SK-N-SH (cell line): Measurements from ENCODE around the gene EIF5A.

Experiments used
- CTCF ChIP-seq: fragments of 200-600 bp; sonication (generic); IDR thresholded peaks from 2 replicates; pipeline ENCODE4 v1.6.1; 2017; ENCODE audit warnings: antibody characterized with exemption, mild to moderate bottlenecking, moderate library complexity
- EP300 ChIP-seq, 2 experiments: IDR thresholded peaks; 2 replicates each; pipeline versions ENCODE4 v1.4.0 to v1.6.1; 2012; ENCODE audit warnings: borderline replicate concordance in 1 of 2, low read depth in 1 of 2, low read length in 1 of 2
- EZH2phosphoT487 ChIP-seq: fragments of 200-600 bp; sonication (generic); IDR thresholded peaks from 2 replicates; pipeline ENCODE4 v1.6.1; 2017; ENCODE audit warnings: low read depth, mixed run types, mild to moderate bottlenecking, antibody characterized with exemption, moderate library complexity, borderline replicate concordance
- MEF2A ChIP-seq: IDR thresholded peaks from 2 replicates; pipeline ENCODE4 v1.4.0; 2012; ENCODE audit warnings: low read depth, borderline replicate concordance
- NRF1 ChIP-seq: IDR thresholded peaks from 2 replicates; pipeline ENCODE4 v1.6.1; 2012; ENCODE audit warnings: low read depth, mild to moderate bottlenecking, low read length
- POLR2AphosphoS5 ChIP-seq: IDR thresholded peaks from 2 replicates; pipeline ENCODE4 v1.6.1; 2012; ENCODE audit warnings: low read depth, low read length
- RAD21 ChIP-seq: IDR thresholded peaks from 2 replicates; pipeline ENCODE4 v1.6.1; 2012; ENCODE audit warnings: mild to moderate bottlenecking, low read length
- SIN3A ChIP-seq: IDR thresholded peaks from 2 replicates; pipeline ENCODE4 v1.6.1; 2012; ENCODE audit warnings: low read depth, mild to moderate bottlenecking, low read length, moderate library complexity, borderline replicate concordance
- USF1 ChIP-seq: IDR thresholded peaks from 2 replicates; pipeline ENCODE4 v1.4.0; 2012; ENCODE audit warnings: low read depth, borderline replicate concordance

- TF ChIP-seq EP300 (IDR thresholded peaks at IDR 0.05; ENCODE audit: borderline replicate concordance in 1 of 2, low read depth in 1 of 2, low read length in 1 of 2) (no peak), EZH2phosphoT487 (no peak), CTCF (no peak), SIN3A (no peak), NRF1 (no peak), USF1 (no peak), RAD21 (no peak), MEF2A (no peak), POLR2AphosphoS5 (no peak)
These were observed 18.8 kb downstream of the EIF5A start for GRCh38 chr17:7326186-7326585.
